NCI-H187 treated with DMSO at 0.1 percent for 48 hours (cell line): Measurements from ENCODE around the gene SLC37A1.

Source experiments
- DNase-seq: peaks from one replicate; lab custom pipeline; 2025; lab: John Stamatoyannopoulos, UW

The SLC37A1 gene

GRCh38 chr21:42527489-42528158 lies 14.0 kb downstream of the SLC37A1 start:
- DNase-seq = no peak

GRCh38 chr21:42530167-42530518 lies 16.5 kb downstream of the SLC37A1 start:
- no peak for DNase-seq

- no peak for DNase-seq
These were observed 18.1 kb downstream of the SLC37A1 start for GRCh38 chr21:42531771-42532170.

DNA sequence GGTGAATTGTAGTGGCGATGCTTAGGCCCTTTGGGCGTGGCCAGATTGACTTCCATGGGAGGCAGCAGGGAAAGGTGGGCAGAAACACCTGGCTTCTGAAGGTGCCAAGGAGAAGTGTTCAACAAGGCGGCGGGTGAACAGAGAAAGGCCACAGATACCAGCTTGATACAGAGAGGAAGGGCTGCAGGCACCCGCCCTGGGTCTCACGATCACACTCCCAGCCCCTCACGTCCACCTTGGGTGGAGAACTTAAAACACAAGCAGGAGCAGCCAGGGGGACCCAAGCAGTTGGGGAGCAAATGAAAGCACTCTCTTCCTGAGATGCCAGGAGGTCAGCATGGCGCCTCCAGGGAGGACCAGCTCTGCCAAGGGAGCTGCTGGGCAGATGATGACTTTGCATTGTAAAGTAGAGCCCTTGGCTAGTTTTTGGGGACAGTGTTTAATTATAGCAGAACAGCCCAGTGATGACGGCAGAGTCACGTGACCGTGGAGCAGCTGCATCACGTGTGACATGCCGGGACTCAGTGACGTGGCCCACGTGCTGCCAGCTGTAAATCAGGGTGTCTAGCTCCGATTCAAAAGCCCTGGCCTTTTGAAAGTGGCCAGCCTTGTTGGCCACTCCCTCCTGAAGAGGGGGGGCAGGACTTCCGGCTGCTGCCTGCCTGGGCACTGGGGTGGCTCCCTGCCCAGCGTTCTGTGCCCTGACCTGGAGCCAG lies 19.0 kb downstream of the SLC37A1 start:
- DNase-seq = no peak

- no peak for DNase-seq
These were observed 19.8 kb downstream of the SLC37A1 start for GRCh38 chr21:42533306-42533962.

GRCh38 chr21:42533963-42534355 lies 20.3 kb downstream of the SLC37A1 start:
- no peak for DNase-seq

GRCh38 chr21:42534421-42535378 lies 21.0 kb downstream of the SLC37A1 start:
- DNase-seq = no peak

GRCh38 chr21:42535602-42536171 lies 22.0 kb downstream of the SLC37A1 start:
- DNase-seq = no peak

GRCh38 chr21:42536601-42537000 lies 22.9 kb downstream of the SLC37A1 start:
- DNase-seq = no peak

- DNase-seq = no peak
These were observed 23.6 kb downstream of the SLC37A1 start for GRCh38 chr21:42537106-42537742.

DNA sequence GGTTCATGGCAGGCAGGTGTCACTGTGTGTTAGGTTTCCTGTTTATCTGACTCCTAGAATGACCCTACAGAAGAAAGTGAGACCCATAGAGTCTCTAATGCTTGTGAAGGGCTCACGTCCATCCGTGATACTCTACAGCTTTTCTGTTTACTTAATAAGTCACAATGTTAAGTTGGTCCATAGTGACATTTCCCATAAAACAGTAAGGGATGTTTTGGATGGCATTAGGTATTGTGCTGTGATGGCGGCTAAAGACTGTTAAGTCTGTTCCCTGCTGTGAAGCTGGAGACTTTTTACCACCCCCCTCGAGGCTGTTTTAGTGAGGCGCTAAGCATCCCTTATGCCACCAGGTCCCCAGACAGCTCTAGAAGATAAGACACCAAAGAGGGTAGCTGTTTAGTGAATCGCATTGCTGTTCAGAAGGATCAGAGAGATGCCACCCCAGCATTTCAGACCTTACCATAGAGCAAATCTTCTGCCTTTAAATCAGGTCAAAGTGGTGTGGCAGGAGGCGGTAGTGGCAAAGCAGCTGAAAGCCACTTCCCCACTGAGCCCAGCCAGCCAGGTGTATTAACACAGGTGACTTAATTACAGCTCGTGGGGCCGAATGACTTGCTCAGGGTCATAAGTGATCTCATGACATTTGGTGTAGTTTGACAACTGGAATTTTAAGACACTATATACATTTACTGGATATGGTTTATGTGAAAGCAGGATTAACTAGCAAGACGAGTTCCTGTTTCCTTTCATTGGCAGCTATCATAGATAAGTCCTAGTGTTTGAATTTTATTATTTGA lies 25.0 kb downstream of the SLC37A1 start:
- DNase-seq = no peak

GRCh38 chr21:42539342-42539741 lies 25.7 kb downstream of the SLC37A1 start:
- DNase-seq = no peak

- no peak for DNase-seq
These were observed 26.3 kb downstream of the SLC37A1 start for GRCh38 chr21:42539931-42540343.

DNA sequence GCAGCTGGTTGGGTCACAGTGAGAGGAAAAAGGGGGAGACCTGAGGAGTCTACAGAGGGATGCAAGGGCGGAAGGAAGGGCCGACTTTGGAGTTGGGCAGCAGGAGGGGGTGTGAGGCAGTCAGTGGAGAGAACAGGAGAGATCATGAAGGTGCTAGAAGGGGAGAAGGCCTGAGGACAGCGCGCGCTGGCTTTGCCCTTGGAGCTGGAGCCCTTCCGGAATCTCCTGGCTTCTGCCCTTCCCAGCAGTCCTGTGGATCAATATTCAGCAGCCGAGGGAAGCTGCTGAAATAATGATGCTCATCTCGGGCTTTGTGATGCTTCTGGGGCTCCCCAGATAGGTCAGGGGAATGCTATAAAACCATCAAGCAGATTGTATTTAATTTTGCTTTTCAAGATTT lies 26.7 kb downstream of the SLC37A1 start:
- no peak for DNase-seq

GRCh38 chr21:42541174-42541573 lies 27.5 kb downstream of the SLC37A1 start:
- DNase-seq = no peak

DNA sequence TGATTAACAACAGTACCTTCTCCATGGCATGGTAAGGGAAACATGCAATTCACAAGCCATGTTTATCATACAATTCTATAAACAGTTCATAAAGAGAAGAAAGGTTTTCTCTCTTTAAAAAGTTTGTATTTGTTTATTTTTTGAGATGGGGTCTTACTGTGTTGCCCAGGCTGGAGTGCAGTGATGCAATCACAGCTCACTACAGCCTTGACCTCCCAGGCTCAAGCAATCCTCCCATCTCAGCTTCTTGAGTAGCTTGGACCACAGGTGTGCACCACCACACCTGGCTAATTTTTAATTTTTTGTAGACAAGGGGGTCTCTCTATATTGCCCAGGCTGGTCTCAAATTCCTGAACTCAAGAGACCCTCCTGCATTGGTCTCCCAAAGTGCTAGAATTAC lies 28.0 kb downstream of the SLC37A1 start:
- DNase-seq = no peak

- no peak for DNase-seq
These were observed 28.5 kb downstream of the SLC37A1 start for GRCh38 chr21:42542196-42542595.

DNA sequence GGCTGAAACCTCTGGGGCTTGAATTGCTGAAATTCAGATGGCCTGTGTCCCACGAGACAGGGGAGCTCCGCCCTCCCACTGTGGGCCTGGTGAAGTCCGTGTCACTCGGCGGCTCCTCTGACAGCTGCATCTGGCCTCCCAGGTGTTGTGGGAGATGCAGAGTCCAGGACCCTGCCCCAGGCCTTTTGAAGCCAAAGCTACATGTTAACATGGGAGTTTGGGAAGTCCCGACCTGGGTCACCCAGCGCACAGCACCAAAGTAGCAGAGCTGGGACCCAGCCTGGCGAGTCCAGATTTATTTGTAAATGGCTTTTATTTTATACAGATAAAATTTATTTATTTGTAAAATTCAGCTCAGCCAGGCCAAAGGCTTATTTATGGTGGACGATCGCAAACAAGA lies 28.9 kb downstream of the SLC37A1 start:
- DNase-seq = no peak

DNA sequence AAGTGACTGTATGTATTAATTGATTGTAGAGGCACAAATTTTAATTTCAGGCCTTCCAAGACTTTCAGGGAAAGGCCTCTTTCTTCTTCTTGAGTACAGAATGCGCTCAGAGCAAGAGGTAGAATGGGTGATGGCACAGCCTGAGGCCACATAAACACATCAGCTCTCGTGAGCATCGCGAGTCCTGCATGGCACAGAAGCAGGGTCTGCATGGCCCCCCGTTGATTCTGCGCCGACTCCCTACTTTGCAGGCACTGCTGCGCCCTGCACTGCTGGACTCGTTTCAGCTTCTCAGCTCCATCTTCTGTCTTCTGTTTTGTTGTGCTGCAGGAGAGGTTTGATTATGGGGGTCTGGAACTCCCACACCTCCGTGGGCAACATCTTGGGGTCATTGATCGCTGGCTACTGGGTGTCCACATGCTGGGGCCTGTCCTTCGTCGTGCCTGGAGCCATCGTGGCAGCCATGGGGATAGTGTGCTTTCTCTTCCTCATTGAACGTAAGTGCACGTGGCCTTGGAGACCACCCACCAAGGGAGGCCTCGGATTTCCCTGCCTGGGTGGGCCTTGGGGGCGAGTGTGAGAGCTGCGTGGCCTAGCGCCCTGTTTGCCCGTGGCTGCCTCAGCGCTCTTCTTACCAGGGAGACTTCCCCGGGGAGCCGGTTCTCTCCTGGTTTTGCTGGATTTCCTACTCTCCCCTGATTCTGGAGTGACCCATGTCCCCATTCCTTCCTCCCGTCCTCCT lies 29.6 kb downstream of the SLC37A1 start:
- no peak for DNase-seq

- no peak for DNase-seq
These were observed 30.9 kb downstream of the SLC37A1 start for GRCh38 chr21:42544544-42544943.
